OCI-M2 (cell line): ENCODE measurements around the gene UGGT2.
"Not testable (repeated sequence)": the region's sequence is repeated elsewhere in the genome, so short reads cannot be mapped to it uniquely, and the experiment has no call there.

ENCODE experiments used
- DNase-seq: peaks from one replicate; lab custom pipeline; 2025; ENCODE audit not compliant: unreplicated experiment; lab: John Stamatoyannopoulos, UW

UGGT2 gene

DNA sequence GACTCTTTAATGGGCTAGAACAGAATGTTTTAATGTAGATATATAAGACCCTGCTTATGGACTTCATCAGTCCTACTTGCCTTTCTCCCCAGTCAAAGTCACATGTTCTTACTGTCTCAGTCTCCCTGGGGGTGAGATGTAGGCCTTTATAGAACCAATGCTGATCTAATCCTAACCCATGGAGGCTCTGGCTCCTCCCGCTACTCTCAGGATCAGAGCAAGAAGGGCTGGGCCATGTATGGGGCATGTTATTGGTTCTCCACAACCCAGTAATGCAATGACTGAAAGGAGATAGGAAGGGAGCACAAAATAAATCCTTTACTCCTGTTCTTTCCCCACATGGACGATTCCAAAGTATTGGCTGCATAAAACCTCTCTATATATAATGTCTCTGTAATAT, 82.3 kb downstream of the UGGT2 start:
- no peak for DNase-seq

- DNase-seq = no peak
These were observed 84.3 kb downstream of the UGGT2 start for GRCh38 chr13:95968906-95969305.

- DNase-seq = no peak
These were observed 95.9 kb downstream of the UGGT2 start for GRCh38 chr13:95957331-95957730.

DNA sequence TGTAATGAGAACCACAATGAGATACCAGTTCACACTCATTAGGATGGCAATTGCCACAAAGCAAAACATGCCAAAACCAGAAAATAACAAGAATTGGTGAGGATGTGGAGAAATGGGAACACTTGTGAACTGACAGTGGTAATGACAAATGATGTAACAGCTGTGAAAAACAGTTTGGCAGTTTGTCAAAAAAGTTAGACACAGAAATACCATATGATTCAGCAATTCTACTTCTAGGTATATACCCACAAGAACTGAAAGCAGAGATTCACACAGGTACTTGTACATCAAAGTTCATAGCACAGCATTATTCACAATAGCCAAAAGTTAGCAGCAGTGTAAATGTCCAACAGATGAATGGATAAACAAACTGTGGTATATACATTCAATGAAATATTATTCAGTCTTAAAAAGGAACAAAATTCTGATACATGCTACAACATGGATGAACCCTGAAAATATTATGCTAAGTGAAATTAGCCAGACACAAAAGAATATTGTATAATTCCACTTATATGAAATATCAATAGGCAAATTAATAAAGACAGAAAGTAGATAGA, 96.5 kb downstream of the UGGT2 start:
- no peak for DNase-seq

GRCh38 chr13:95955719-95956118, 97.5 kb downstream of the UGGT2 start:
- DNase-seq = no peak

- no peak for DNase-seq
These were observed 97.9 kb downstream of the UGGT2 start for GRCh38 chr13:95955255-95955654.

GRCh38 chr13:95954266-95954665, 98.9 kb downstream of the UGGT2 start:
- no peak for DNase-seq

- DNase-seq = no peak
These were observed 103.1 kb downstream of the UGGT2 start for GRCh38 chr13:95950103-95950502.

DNA sequence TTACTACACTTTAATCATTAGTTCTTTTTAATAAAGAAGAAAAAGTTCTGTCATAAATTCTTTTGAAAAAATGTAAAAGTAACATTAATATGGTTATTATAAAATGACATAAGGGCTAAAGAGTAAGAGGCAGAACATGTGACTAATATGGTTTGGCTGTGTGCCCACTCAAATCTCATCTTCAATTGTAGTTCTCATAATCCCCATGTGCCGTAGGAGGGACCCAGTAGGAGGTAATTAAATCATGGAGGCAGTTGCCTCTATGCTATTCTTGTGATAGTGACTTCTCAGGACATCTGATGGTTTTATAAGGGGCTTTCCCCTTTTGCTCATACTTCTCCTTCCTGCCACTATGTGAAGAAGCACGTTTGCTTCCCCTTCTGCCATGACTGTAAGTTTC, 104.5 kb downstream of the UGGT2 start:
- DNase-seq = no peak

- DNase-seq = no peak
These were observed 115.4 kb downstream of the UGGT2 start for GRCh38 chr13:95937714-95938320.

DNA sequence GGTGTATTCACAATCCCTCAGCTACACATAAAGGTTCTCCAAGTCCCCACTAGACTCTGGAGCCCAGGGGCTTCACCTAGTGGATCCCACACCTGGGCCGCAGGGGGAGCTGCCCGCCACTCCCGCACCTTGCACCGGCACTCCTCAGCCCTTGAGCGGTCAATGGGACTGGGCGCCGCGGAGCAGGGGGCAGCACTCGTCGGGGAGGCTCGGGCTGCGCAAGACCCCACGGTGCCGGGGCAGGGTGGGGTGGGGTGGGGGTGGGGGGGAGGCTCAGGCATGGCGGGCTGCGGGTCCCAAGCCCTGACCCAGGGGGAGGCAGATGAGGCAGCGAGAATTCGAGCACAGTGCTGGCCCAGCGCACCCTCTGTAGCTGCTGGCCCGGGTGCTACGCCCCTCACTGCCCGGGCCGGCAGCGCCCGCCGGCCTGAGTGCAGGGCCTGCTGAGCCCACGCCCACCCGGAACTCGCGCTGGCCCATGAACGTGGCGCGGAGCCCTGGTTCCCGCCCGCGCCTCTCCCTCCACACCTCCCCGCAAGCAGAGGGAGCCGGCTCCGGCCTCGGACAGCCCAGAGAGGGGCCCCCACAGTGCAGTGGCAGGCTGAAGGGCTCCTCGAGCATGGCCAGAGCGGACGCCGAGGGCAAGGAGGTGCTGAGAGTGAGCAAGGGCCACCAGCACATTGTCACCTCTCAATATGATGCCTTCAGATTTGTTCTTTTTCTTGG, 121.7 kb downstream of the UGGT2 start:
- DNase-seq = no peak

DNA sequence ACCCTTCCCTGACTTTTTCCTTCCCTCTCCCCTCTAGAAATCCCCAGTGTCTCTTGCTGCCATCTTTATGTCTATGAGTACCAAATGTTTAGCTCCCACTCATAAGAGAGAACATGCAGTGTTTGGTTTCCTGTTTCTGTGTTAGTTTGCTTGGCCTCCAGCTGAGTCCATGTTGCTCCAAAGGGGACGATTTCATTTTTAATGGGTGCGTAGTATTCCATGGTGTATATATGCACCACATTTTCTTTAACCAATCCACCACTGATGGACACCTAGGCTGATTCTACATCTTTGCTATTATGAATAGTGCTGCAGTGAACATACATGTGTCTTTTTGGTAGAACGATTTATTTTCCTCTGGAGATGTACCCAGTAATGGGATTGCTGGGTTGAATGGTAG, 123.8 kb downstream of the UGGT2 start:
- no peak for DNase-seq

DNA sequence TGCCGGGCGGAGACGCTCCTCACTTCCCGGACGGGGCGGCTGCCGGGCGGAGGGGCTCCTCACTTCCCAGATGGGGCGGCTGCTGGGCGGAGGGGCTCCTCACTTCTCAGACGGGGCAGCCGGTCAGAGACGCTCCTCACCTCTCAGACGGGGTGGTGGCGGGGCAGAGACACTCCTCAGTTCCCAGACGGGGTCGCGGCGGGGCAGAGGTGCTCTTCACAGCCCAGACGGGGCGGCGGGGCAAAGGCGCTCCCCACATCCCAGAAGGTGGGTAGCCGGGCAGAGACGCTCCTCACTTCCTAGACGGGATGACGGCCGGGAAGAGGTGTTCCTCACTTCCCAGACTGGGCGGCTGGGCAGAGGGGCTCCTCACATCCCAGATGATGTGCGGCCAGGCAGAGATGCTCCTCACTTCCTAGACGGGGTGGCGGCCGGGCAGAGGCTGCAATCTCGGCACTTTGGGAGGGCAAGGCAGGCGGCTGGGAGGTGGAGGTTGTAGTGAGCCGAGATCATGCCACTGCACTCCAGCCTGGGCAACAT, 124.8 kb downstream of the UGGT2 start:
- DNase-seq = not testable (repeated sequence)

GRCh38 chr13:95926231-95926630, 127.0 kb downstream of the UGGT2 start:
- DNase-seq = no peak

- no peak for DNase-seq
These were observed 128.7 kb downstream of the UGGT2 start for GRCh38 chr13:95924389-95924994.

DNA sequence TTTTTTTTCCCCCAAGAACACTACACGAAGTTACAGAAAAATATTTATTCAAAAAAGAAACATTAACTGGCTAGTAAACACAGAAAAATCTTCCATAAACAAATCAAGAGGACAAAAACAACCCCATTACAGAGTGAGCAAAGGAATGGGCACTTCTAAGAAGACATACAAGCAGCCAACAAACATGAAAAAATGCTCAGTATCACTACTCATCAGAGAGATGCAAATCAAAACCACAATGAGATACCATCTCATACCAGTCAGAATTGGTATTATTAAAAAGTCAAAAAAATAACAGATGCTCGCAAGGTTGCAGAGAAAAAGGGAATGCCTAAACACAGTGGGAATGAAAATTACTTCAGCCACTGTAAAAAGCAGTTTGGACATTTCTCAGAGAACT, 131.7 kb downstream of the UGGT2 start:
- DNase-seq = no peak

DNA sequence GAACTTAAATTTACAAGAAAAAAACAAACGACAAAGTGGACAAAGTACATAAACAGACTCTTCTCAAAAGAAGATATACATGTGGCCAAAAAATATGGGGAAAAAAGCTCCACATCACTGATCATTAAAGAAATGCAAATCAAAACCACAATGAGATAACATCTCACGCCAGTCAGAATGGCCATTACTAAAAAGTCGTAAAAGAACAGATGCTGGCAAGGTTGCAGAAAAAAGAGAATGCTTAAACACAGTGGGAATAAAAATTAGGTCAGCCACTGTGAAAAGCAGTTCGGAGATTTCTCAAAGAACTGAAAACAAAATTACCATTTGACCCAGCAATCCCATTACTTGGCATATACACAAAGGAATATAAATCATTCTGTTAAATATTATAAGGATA, 132.7 kb downstream of the UGGT2 start:
- no peak for DNase-seq

- no peak for DNase-seq
These were observed 134.3 kb downstream of the UGGT2 start for GRCh38 chr13:95918860-95919259.

DNA sequence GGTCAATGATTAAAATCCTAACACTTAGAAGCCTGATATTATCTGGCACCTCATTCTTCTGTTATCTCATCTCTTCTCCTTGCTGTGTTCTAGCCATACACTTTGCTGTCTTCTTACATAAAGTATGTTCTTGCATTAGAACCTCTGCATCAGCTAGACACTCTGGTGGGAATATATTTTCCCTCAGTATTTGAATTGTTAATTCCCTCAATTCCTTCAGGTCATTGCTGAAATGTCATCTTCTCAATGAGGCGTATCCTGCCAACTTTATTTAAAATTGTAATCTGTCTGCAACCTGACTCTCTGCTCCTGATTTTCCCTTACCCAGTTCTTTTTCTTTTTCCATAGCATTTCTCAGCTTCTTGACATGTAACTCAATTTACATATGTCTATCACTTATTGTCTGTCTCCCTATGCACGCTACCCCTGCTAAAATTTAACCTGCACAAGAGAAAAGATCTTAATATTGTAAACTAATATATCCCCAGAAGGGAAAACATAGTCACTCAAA, 138.2 kb downstream of the UGGT2 start:
- no peak for DNase-seq

GRCh38 chr13:95906999-95907398, 146.2 kb downstream of the UGGT2 start:
- DNase-seq = no peak

DNA sequence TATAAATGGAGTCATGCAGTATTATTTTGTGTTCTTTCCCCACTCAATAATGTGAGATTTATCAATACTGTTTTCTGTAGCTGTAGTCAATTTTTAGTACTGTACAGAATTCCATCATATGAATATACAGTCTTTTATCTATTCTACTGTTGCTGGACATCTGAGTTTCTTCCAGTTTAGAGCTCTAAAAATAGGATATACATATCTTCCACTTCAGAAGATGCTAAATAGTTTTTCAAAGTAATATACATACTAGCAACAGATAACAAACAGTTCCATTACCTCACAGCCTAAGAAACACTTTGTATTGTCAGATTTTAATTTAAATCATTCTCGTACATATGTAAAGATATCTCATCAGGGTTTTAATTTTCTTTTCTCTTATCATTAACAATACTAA, 149.6 kb downstream of the UGGT2 start:
- DNase-seq = no peak

- DNase-seq = no peak
These were observed 150.5 kb downstream of the UGGT2 start for GRCh38 chr13:95902741-95903140.
